Measurements from ENCODE around the gene METAP1D. TPM values are rescaled to one million over a fixed set of nuclear protein-coding genes. Genes with fewer than 3 reads are reported as not detected.

The METAP1D gene
- total RNA-seq, 1 donor from 2014 or later, result 10.4 TPM

- Mint-ChIP-seq H3K4me3 (peak overlapping the region; percentile 3), H3K27ac (no peak overlapping the region), H3K36me3 (peaks cover 7% of the 10 kb centered on the region), H3K4me1 (ENCODE audit: unreplicated experiment) (peaks cover 15% of the 10 kb centered on the region), H3K27me3 (peaks cover 99% of the 10 kb centered on the region), H3K9me3 (no peaks in the 10 kb centered on the region)
- DNase-seq (ENCODE audit: extremely low spot score, unreplicated experiment), result no peak
- TF ChIP-seq, protein P1, sequence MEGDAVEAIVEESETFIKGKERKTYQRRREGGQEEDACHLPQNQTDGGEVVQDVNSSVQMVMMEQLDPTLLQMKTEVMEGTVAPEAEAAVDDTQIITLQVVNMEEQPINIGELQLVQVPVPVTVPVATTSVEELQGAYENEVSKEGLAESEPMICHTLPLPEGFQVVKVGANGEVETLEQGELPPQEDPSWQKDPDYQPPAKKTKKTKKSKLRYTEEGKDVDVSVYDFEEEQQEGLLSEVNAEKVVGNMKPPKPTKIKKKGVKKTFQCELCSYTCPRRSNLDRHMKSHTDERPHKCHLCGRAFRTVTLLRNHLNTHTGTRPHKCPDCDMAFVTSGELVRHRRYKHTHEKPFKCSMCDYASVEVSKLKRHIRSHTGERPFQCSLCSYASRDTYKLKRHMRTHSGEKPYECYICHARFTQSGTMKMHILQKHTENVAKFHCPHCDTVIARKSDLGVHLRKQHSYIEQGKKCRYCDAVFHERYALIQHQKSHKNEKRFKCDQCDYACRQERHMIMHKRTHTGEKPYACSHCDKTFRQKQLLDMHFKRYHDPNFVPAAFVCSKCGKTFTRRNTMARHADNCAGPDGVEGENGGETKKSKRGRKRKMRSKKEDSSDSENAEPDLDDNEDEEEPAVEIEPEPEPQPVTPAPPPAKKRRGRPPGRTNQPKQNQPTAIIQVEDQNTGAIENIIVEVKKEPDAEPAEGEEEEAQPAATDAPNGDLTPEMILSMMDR (conservative IDR thresholded peaks at IDR 0.05), result no peak
Measured at GRCh38 chr2:172079838-172080640, 80.3 kb downstream of the METAP1D start.

- Mint-ChIP-seq H3K4me1 (ENCODE audit: unreplicated experiment) (peaks cover 20% of the 10 kb centered on the region), H3K9me3 (no peaks in the 10 kb centered on the region), H3K27ac (no peak overlapping the region), H3K27me3 (peaks cover 99% of the 10 kb centered on the region), H3K4me3 (peak overlapping the region; percentile 49), H3K36me3 (peaks cover 7% of the 10 kb centered on the region)
- TF ChIP-seq, protein P1 (conservative IDR thresholded peaks at IDR 0.05), result no peak
- DNase-seq (ENCODE audit: extremely low spot score, unreplicated experiment), result no peak
Measured at GRCh38 chr2:172080641-172081220, 81.0 kb downstream of the METAP1D start.

DNA sequence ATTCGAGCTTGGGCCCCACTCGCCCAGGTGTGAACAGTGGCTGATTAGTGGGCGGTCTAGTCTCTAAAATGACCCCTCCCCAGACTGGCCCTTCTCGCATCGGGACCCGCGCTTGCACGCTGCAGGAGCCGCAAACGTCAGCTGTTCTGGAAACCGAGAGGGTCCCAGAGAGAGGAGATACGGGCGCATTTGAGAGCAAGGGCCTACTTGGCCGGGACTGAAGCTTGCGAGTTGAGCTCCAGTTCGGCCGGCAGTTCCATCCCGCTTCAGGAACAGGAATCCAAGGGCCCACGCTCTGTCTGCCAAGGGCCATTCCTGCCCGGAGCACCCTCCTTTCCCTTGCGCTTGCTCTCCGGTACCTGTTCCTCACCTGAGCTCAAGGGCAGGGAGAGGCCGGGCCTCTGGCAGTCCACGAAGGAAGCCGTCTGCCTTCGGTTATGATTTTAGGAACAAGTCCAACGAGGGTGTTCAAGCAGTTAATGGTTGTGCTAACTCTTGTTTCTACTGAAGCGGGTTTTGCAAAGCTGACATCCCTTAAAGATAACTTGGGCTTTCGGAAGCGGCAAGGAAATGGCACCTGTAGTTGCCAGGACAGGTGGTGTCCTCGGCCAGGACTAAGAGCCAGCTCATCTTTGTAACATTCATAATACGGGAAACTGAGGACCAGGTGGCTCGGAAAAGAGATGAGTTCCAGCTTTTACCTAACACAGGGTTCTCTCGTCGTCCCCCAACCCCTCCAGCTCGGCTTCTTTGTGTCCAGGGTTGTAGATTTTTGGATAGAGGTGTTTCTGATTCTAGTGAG lies 81.7 kb downstream of the METAP1D start:
- H3K27ac Mint-ChIP-seq, result no peak overlapping the region
- peaks cover 99% of the 10 kb centered on the region for H3K27me3 Mint-ChIP-seq
- no peaks in the 10 kb centered on the region for H3K9me3 Mint-ChIP-seq
- H3K36me3 Mint-ChIP-seq, result peaks cover 7% of the 10 kb centered on the region
- TF ChIP-seq, protein P1 (conservative IDR thresholded peaks at IDR 0.05), result no peak
- H3K4me3 Mint-ChIP-seq, result no peak overlapping the region
- DNase-seq (ENCODE audit: extremely low spot score, unreplicated experiment), result no peak
- H3K4me1 Mint-ChIP-seq (ENCODE audit: unreplicated experiment), result peaks cover 21% of the 10 kb centered on the region

DNA sequence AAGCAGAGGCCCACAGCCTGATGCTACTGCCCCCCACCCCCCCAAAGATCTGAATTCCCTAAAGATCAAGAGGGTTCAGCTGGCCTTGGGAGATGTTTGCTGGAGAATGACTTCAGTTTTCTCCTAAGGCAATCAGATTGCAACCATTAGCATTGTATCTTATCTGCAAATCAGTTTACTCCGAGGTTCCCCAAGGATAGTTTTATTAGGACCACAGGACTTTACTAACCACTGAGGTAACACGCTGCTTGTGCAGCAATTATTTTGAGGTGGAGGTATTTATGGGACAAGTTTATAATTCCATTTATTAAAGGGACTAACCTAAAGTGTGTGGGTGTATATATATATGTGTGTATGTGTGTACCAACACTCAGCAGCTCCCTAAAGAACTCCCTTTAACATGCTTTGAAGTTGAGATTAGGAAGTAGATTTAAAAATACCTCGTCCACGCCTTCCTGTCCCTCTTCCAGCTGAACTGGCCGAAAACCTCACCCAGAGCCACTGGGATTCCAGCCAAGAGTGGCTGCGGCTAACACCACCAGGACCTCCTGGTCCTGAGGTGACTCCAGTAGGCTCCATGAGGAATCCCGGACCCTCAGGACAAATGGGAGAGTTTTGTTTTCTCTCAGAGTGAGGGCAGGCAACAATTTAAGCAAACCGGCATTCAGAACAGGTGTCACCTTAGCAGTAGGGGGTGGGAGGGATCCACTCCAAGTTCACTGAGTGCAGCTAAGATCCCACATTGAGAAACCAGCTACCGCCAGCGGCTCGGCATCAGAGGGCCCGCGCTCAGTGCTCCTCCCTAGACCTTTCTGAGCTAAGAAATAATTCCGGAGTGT lies 82.6 kb downstream of the METAP1D start:
- TF ChIP-seq, protein P1 (conservative IDR thresholded peaks at IDR 0.05), result no peak
- DNase-seq (ENCODE audit: extremely low spot score, unreplicated experiment), result no peak
- Mint-ChIP-seq H3K36me3 (peaks cover 7% of the 10 kb centered on the region), H3K4me3 (peak overlapping the region; percentile 47), H3K9me3 (no peaks in the 10 kb centered on the region), H3K4me1 (ENCODE audit: unreplicated experiment) (peaks cover 24% of the 10 kb centered on the region), H3K27me3 (peaks cover 99% of the 10 kb centered on the region), H3K27ac (no peak overlapping the region)
